ENCODE data around the gene RTCA.
"Not testable (repeated sequence)": the region's sequence is repeated elsewhere in the genome, so short reads cannot be mapped to it uniquely, and the experiment has no call there.

RTCA gene

DNA sequence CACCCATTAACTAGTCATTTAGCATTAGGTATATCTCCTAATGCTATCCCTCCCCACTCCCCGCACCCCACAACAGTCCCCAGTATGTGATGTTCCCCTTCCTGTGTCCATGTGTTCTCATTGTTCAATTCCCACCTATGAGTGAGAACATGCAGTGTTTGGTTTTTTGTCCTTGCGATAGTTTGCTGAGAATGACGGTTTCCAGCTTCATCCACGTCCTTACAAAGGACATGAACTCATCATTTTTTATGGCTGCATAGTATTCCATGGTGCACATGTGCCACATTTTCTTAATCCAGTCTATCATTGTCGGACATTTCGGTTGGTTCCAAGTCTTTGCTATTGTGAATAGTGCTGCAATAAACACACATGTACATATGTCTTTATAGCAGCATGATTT, 7.6 kb upstream of the RTCA start:
- DNase-seq (ENCODE audit: low spot score): not testable (repeated sequence)

DNA sequence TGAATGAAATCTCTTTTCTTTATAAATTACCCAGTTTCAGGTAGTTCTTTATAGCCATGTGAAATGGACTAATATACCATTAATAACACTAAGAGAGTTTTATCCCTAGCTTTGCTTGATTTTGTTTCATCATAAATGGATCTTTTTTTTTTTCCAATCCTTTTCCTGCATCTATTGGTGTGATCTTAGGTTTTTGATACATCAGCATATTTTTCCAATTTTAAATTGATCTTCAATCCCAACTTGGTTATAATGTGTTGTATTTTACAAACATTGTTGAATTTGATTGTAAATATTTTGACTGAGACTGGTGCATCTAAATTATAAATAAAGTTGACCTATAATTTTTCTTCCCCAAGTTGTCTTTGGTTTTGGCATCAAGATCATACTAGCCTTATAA, 4.3 kb upstream of the RTCA start:
- DNase-seq (ENCODE audit: low spot score): no peak

GRCh38 chr1:100264081-100264480, 1.9 kb upstream of the RTCA start:
- DNase-seq (ENCODE audit: low spot score): not testable (repeated sequence)

DNA sequence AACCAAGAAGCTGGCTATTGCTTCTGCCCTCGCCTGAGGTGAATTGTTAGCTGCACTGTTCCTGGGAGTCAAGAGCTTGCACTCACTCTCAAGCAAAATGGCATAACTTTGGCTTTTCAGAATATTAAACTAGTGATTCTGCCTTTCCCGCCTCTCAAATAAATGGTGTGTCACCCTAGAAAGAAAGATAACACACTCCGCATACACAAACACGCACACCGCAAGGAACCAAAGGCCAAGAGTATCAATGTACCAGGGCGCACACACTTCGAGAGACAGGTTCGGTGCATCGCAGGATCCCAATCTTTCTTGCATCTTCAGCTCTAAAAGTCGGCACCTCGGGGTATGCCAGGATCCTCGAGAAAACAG, 470 bp upstream of the RTCA start:
- DNase-seq (ENCODE audit: low spot score): no peak

DNA sequence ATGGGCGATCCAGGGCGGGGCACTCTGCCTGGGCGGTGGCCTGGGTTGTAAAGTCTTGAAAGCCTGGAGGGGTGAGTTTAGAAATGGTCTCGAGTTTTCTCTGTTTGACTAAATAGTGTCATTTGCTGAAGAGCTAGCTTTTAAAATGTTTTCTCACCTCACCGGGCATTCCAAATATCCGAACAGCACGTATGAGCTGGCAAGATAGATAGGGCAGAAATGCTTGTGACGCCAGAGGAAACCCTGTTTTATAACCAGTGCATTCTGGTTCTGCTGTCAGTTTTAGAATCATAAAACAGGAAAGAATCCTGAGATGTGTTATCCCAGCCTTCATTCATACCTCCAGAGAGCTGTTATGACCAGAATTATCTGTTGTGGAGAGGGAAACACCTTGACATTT, 725 bp downstream of the RTCA start:
- DNase-seq (ENCODE audit: low spot score): no peak

DNA sequence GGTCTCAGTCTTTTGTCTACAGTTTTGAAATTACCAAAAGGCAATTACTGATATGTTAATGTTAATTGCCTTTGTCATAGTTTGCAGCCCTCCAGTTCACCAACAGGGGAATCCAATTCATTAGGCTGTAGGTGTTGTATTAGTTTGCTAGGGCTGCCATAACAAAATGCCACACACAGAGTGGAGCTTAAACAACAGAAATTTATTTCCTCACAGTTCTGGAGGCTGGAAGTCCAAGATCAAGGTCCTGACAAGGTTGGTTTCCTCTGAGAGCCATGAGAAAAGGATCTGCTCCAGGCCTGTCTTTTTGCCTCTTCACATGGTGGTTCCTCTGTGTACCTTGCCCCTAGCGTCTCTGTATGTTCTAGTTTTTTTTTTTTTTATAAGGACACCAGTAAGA, 1.3 kb downstream of the RTCA start:
- no peak for DNase-seq (ENCODE audit: low spot score)

- DNase-seq (ENCODE audit: low spot score): no peak
Observed at GRCh38 chr1:100268202-100268601, 2.2 kb downstream of the RTCA start.

GRCh38 chr1:100277866-100278265, 11.8 kb downstream of the RTCA start:
- no peak for DNase-seq (ENCODE audit: low spot score)

GRCh38 chr1:100279358-100279923, 13.4 kb downstream of the RTCA start:
- no peak for DNase-seq (ENCODE audit: low spot score)

- no peak for DNase-seq (ENCODE audit: low spot score)
Observed at GRCh38 chr1:100279954-100280682, 14.1 kb downstream of the RTCA start.

DNA sequence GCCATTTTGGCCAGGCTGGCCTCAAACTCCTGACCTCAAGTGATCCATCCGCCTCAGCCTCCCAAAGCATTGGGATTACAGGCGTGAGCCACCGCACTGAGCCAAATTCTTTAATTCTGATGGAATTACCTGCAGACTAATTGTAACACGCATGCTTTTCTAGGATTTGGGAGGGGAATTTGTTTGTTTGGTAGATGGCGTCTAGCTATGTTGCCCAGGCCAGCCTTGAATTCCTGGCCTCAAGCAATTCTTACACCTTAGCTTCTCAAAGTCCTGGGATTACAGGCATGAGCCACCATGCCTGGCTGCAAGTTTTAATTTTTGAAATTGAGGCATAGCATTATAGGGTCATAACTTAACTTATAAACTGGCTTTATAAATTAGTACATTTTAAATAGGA, 18.6 kb downstream of the RTCA start:
- DNase-seq (ENCODE audit: low spot score): no peak

DNA sequence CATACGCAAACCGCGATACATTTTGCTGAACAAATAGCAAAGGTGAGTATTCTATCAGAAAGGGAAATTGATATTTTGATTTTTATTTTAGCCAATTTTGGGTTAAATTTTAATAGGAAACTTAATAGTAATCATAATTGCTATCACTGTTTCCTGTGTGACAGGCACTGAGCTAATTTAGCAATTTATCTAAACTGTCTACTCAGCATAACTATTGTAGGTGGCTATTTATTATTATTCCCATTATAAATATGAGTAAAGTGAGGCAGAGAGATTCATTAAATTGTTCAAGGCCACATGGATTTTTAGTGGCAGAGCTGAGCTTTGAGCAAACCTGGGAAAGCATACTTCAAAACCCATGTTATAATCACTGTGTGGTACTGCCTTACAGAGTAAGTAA, 21.1 kb downstream of the RTCA start:
- no peak for DNase-seq (ENCODE audit: low spot score)

- DNase-seq (ENCODE audit: low spot score): no peak
Observed at GRCh38 chr1:100290291-100290690, 24.3 kb downstream of the RTCA start.

GRCh38 chr1:100292711-100293110, 26.7 kb downstream of the RTCA start:
- DNase-seq (ENCODE audit: low spot score): no peak

GRCh38 chr1:100296140-100296539, 30.1 kb downstream of the RTCA start:
- DNase-seq (ENCODE audit: low spot score): no peak

- not testable (repeated sequence) for DNase-seq (ENCODE audit: low spot score)
Observed at GRCh38 chr1:100296997-100297396, 31.0 kb downstream of the RTCA start.

DNA sequence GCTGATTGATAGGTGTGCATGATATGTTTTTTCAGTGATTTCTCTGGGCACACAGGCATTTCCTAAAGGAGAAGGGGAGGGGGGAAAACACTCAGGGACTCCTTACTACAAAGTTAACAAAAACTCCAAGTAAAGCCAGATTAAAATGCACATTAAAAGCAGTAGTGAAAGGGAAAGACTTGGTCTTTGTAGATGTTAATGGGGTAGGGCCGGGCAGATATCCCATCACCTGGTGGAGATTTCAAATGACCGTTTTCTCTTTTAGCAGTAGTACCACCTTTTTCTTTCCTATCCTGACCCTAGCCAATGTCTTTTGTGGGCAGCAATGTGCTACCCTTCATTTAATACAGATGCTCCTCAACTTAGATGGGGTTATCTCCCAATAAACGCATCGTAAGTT, 32.5 kb downstream of the RTCA start:
- DNase-seq (ENCODE audit: low spot score): no peak

- no peak for DNase-seq (ENCODE audit: low spot score)
Observed at GRCh38 chr1:100299521-100300222, 33.7 kb downstream of the RTCA start.

GRCh38 chr1:100300691-100301090, 34.7 kb downstream of the RTCA start:
- DNase-seq (ENCODE audit: low spot score): no peak

GRCh38 chr1:100302739-100303138, 36.7 kb downstream of the RTCA start:
- no peak for DNase-seq (ENCODE audit: low spot score)

- no peak for DNase-seq (ENCODE audit: low spot score)
Observed at GRCh38 chr1:100304227-100304626, 38.2 kb downstream of the RTCA start.

- DNase-seq (ENCODE audit: low spot score): no peak
Observed at GRCh38 chr1:100304921-100305320, 38.9 kb downstream of the RTCA start.

DNA sequence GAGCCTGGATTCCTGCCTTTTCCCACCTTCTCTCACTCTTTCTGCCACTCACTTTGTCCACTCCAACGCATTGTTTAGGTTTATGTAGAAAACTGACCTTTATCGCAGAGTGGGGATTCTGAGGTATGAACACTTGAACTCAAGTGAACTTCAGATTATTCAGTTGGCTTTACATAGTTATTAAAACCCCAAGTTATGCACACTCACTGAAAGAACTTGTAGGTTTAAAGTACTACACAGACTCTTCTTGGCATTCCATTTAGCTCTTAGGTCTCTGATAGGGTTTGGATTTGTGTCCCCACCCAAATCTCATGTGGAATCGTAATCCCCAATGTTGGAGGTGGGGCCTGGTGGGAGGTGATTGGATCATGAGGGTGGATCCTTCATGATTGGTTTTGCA, 39.9 kb downstream of the RTCA start:
- DNase-seq (ENCODE audit: low spot score): no peak
